ENCODE data around the gene SRCIN1. TPM values are rescaled to one million over a fixed set of nuclear protein-coding genes. Genes with fewer than 3 reads are reported as not detected.

The SRCIN1 gene
- total RNA-seq, 2 experiments from 2014 or later = 0.06 TPM; not detected in 1

- Mint-ChIP-seq H3K27ac (no peak overlapping the region), H3K27me3 (peaks cover 76% of the 10 kb centered on the region), H3K9me3 (no peaks in the 10 kb centered on the region), H3K4me3 (no peak overlapping the region), H3K36me3 (ENCODE audit: low read depth) (no peaks in the 10 kb centered on the region), H3K4me1 (peaks cover 7% of the 10 kb centered on the region)
- ChIA-PET POLR2A (no interaction called here), CTCF (interaction anchor here (0.7 to 2.4 kb wide), 5 partner anchors 11 to 66 kb away, joined by 3 to 14 read pairs (median 4); no protein-coding TSS in a partner anchor)
- DNase-seq = no peak
Observed at GRCh38 chr17:38601539-38602351, 4.0 kb downstream of the SRCIN1 start.

GRCh38 chr17:38600906-38601305 is 4.8 kb downstream of the SRCIN1 start:
- H3K9me3 Mint-ChIP-seq = no peaks in the 10 kb centered on the region
- no peak overlapping the region for H3K27ac Mint-ChIP-seq
- ChIA-PET CTCF (interaction anchor here (1.6 to 2.4 kb wide), 2 partner anchors 10 to 43 kb away, joined by 4 to 14 read pairs; no protein-coding TSS in a partner anchor), POLR2A (no interaction called here)
- H3K27me3 Mint-ChIP-seq = peaks cover 80% of the 10 kb centered on the region
- no peak overlapping the region for H3K4me3 Mint-ChIP-seq
- no peaks in the 10 kb centered on the region for H3K36me3 Mint-ChIP-seq (ENCODE audit: low read depth)
- DNase-seq = no peak
- peaks cover 4% of the 10 kb centered on the region for H3K4me1 Mint-ChIP-seq

DNA sequence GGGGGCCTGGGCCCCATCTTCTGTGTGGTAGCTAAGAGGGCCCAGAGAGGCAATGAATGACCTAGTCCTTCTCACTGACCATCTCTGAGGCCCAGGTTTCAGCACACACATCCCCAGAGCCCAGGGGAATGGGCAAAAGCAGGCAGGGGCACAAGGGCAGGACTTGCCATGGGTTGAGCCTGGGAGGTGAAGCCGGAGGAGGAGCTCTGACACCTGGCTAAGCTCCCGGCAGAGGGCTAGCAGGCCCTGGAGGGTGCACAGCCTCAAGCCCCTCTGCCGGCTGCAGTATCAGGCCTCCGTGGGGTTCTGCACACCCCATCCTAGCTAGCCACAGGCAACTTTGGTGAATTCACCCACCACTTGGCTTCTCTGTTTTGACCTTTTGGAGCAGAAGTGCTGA is 5.3 kb downstream of the SRCIN1 start:
- Mint-ChIP-seq H3K27me3 (peaks cover 84% of the 10 kb centered on the region), H3K27ac (no peak overlapping the region), H3K4me1 (peaks cover 3% of the 10 kb centered on the region), H3K4me3 (no peak overlapping the region), H3K9me3 (no peaks in the 10 kb centered on the region), H3K36me3 (ENCODE audit: low read depth) (no peaks in the 10 kb centered on the region)
- no peak for DNase-seq
- ChIA-PET POLR2A (no interaction called here), CTCF (interaction anchor here (1.6 to 2.4 kb wide), 2 partner anchors 10 to 42 kb away, joined by 4 to 14 read pairs; no protein-coding TSS in a partner anchor)

DNA sequence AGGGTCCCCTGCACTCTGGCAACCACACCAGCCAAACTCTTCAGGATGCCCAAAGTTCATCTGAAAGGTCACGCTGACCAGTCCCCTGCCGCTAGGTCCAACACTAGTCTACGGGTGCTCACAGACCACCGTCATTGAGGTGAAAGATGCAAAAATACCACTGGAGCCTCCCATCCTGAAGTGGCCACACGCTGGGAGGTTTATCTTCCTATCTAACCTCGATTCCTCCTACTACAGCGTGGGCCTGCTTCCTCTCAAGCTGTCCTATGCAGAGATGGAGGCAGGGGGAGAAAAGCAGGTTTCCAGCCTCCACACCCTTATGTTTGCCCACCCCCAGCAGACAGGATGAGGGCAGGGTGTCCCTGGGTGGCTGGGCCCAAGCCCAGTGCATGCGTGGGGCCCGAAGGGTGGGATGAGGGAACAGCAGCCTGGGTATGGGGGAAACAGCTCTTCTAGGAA is 6.3 kb downstream of the SRCIN1 start:
- CTCF ChIA-PET = interaction anchor here (1.1 to 2.4 kb wide), 2 partner anchors 15 to 42 kb away, joined by 4 to 7 read pairs; no protein-coding TSS in a partner anchor
- POLR2A ChIA-PET = no interaction called here
- H3K27me3 Mint-ChIP-seq = peaks cover 86% of the 10 kb centered on the region
- DNase-seq = no peak
- no peak overlapping the region for H3K4me3 Mint-ChIP-seq
- H3K36me3 Mint-ChIP-seq (ENCODE audit: low read depth) = no peaks in the 10 kb centered on the region
- H3K4me1 Mint-ChIP-seq = peaks cover 2% of the 10 kb centered on the region
- H3K9me3 Mint-ChIP-seq = no peaks in the 10 kb centered on the region
- no peak overlapping the region for H3K27ac Mint-ChIP-seq

- DNase-seq = no peak
- ChIA-PET POLR2A (no interaction called here), CTCF (interaction anchor here (1.1 to 2.4 kb wide), 2 partner anchors 15 to 41 kb away, joined by 4 to 7 read pairs; no protein-coding TSS in a partner anchor)
- H3K27me3 Mint-ChIP-seq = peaks cover 87% of the 10 kb centered on the region
- H3K4me1 Mint-ChIP-seq = peaks cover 2% of the 10 kb centered on the region
- H3K36me3 Mint-ChIP-seq (ENCODE audit: low read depth) = no peaks in the 10 kb centered on the region
- no peaks in the 10 kb centered on the region for H3K9me3 Mint-ChIP-seq
- H3K27ac Mint-ChIP-seq = no peak overlapping the region
- H3K4me3 Mint-ChIP-seq = no peak overlapping the region
Observed at GRCh38 chr17:38598995-38599394, 6.8 kb downstream of the SRCIN1 start.

DNA sequence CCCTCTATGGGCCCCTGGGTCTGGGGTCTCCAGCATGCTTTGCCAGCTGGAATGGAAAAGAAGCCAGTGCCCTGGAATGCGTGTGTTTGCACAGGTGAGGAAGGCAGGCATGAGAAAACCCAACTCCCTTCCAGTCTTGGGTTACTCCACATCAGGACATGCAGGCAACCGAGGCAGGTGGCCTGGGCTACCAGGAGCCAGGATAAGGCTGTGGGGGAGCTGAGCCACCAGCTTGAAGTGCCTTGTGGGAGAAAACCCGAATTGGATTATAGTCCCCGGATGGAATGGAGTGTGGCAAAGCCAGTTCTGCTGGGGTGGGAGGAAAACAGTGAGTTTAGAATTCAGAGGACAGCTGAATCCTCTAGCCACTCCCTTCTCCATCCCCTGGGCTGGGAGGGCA is 7.2 kb downstream of the SRCIN1 start:
- DNase-seq = no peak
- POLR2A ChIA-PET = no interaction called here
- Mint-ChIP-seq H3K27ac (no peak overlapping the region), H3K9me3 (no peaks in the 10 kb centered on the region), H3K4me1 (peaks cover 2% of the 10 kb centered on the region), H3K27me3 (peaks cover 88% of the 10 kb centered on the region), H3K4me3 (no peak overlapping the region), H3K36me3 (ENCODE audit: low read depth) (no peaks in the 10 kb centered on the region)
- CTCF ChIA-PET = interaction anchor here (0.8 to 2.4 kb wide), 4 partner anchors 8 to 64 kb away, joined by 3 to 7 read pairs (median 4); no protein-coding TSS in a partner anchor

GRCh38 chr17:38597375-38597774 is 8.4 kb downstream of the SRCIN1 start:
- no peak overlapping the region for H3K4me3 Mint-ChIP-seq
- H3K27ac Mint-ChIP-seq = no peak overlapping the region
- H3K4me1 Mint-ChIP-seq = peaks cover 7% of the 10 kb centered on the region
- no peaks in the 10 kb centered on the region for H3K9me3 Mint-ChIP-seq
- peaks cover 88% of the 10 kb centered on the region for H3K27me3 Mint-ChIP-seq
- no peaks in the 10 kb centered on the region for H3K36me3 Mint-ChIP-seq (ENCODE audit: low read depth)
- POLR2A ChIA-PET = no interaction called here
- no peak for DNase-seq
- CTCF ChIA-PET = interaction anchor here (0.9 to 2.4 kb wide), 5 partner anchors 9 to 564 kb away, joined by 3 to 7 read pairs (median 3); partner anchors contain the start of gene SRCIN1

DNA sequence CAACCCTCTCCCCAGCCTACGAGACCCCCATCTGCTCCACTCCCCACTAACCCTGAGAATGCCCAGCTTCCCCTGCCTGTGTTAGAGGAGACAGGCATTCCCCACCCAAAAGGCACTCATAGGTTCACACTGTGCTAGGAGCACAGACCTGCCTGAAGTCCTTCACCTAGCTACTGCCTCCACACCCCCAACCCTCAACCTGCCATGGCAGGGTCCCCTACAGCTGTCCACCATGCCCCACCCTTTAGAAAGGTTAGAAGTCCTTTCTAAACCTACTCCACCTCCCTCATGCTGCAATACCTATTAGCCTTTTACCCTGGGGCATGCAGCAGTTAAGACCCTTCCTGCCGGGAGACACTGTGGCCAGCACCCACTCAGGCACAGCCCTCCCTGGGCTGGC is 9.1 kb downstream of the SRCIN1 start:
- ChIA-PET CTCF (interaction anchor here (0.9 to 1.7 kb wide), 5 partner anchors 8 to 565 kb away, joined by 3 to 6 read pairs (median 3); partner anchors contain the start of gene SRCIN1), POLR2A (no interaction called here)
- Mint-ChIP-seq H3K36me3 (ENCODE audit: low read depth) (no peaks in the 10 kb centered on the region), H3K27ac (no peak overlapping the region), H3K9me3 (no peaks in the 10 kb centered on the region), H3K27me3 (peaks cover 85% of the 10 kb centered on the region), H3K4me3 (no peak overlapping the region), H3K4me1 (peaks cover 15% of the 10 kb centered on the region)
- DNase-seq = no peak

DNA sequence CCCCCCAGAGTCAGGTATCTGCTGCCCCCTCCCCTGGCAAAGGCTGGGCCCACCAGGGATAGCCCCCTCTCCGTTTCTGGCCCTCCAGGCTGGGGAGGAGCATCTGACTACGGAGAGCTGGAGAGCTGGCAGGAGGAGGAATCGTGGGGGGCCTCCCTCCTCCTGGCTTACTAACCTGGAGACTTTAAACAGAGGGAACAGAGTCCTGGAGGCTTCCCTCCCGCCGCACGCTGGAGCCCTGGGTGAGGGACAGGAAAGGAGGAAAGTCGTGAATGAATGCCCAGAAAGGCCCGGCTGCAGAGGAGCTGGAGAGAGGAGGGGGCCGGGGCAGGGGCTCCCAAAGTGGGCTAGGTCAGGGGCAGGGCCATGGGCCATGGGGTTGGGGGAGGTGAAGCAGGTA is 9.9 kb downstream of the SRCIN1 start:
- POLR2A ChIA-PET = no interaction called here
- Mint-ChIP-seq H3K9me3 (no peaks in the 10 kb centered on the region), H3K27ac (no peak overlapping the region), H3K27me3 (peaks cover 85% of the 10 kb centered on the region), H3K4me1 (peaks cover 20% of the 10 kb centered on the region), H3K36me3 (ENCODE audit: low read depth) (no peaks in the 10 kb centered on the region), H3K4me3 (no peak overlapping the region)
- DNase-seq = no peak
- CTCF ChIA-PET = interaction anchor here (0.6 to 1.7 kb wide), 3 partner anchors 10 to 1556 kb away, joined by 4 to 6 read pairs (median 6); partner anchors contain the start of gene SRCIN1

DNA sequence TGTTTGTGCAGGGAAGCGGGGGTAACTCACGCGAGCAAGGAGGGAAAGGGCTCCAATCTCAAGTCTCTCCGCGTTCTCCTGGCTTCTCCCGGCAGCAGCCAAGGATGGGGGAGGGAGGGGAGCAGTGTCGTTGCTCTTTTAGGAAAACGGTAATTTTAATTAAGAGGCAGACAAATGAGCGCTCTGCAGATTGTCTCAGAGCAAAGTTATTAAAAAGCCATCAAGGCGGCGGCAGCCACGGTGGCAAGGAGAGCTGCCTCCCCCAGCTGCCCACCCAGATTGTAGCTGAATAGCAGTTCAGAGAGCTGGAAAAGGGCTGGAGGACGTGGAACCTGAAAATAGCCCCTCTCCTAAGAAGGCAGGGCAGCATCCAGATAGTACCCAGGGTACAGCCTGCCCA is 11.6 kb downstream of the SRCIN1 start:
- ChIA-PET CTCF (interaction anchor here (1.7 kb wide), 1 partner anchor 13 kb away, joined by 5 read pairs; no protein-coding TSS in a partner anchor), POLR2A (no interaction called here)
- Mint-ChIP-seq H3K36me3 (ENCODE audit: low read depth) (no peaks in the 10 kb centered on the region), H3K4me3 (no peak overlapping the region), H3K27me3 (peaks cover 86% of the 10 kb centered on the region), H3K4me1 (peaks cover 21% of the 10 kb centered on the region), H3K9me3 (no peaks in the 10 kb centered on the region), H3K27ac (no peak overlapping the region)
- DNase-seq = no peak

GRCh38 chr17:38592487-38592886 is 13.3 kb downstream of the SRCIN1 start:
- H3K4me1 Mint-ChIP-seq = peaks cover 21% of the 10 kb centered on the region
- CTCF ChIA-PET = interaction anchor here (1.3 to 1.4 kb wide), 2 partner anchors 11 to 15 kb away, joined by 3 to 4 read pairs; no protein-coding TSS in a partner anchor
- no peak for DNase-seq
- no peak overlapping the region for H3K27ac Mint-ChIP-seq
- H3K36me3 Mint-ChIP-seq (ENCODE audit: low read depth) = no peaks in the 10 kb centered on the region
- POLR2A ChIA-PET = no interaction called here
- H3K4me3 Mint-ChIP-seq = no peak overlapping the region
- peaks cover 88% of the 10 kb centered on the region for H3K27me3 Mint-ChIP-seq
- H3K9me3 Mint-ChIP-seq = no peaks in the 10 kb centered on the region

DNA sequence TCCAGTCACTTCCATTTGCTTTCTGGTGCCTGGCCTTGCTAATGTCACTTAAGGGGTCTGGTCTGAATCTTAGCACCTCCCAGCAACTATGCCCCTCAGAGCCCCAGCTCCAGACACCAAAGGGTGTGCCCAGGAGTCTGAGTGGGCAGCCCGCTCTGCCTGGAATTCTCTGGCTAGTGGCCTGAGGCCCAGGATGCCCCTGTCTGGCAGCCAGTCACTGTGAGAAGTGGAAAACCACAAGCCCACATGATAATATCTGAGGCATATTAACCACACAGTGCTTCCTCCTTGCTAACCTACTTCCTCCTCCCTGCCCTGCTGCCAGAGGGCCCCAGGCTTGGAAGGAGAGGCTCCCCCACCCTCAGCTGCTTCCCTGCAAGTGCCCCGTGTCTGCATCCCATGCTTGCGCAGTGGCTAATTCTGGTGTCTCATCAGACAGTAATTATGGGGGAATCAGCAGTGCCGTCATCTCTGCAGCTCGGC is 14.0 kb downstream of the SRCIN1 start:
- H3K36me3 Mint-ChIP-seq (ENCODE audit: low read depth) = no peaks in the 10 kb centered on the region
- peak overlapping the region; percentile 9 for H3K4me3 Mint-ChIP-seq
- H3K27ac Mint-ChIP-seq = no peak overlapping the region
- peaks cover 85% of the 10 kb centered on the region for H3K27me3 Mint-ChIP-seq
- no peaks in the 10 kb centered on the region for H3K9me3 Mint-ChIP-seq
- ChIA-PET POLR2A (no interaction called here), CTCF (interaction anchor here (1.3 to 1.4 kb wide), 2 partner anchors 12 to 15 kb away, joined by 3 to 4 read pairs; no protein-coding TSS in a partner anchor)
- H3K4me1 Mint-ChIP-seq = peaks cover 24% of the 10 kb centered on the region
- peak; percentile 40 for DNase-seq

Measured in activated CD4-positive, alpha-beta T cell treated with anti-CD3 and anti-CD28 coated beads, Interleukin-2, amount 10 ng/mL, durations not matched to agents 7 days and 5 days (primary cell).